IMR-90 (cell line): ENCODE results near the gene MAGI1. TPM values are rescaled to one million over a fixed set of nuclear protein-coding genes. Genes with fewer than 3 reads are reported as not detected.

ENCODE experiments used
- ATAC-seq: fragments of 200-7000 bp; cut with Tn5 transposase; 2 replicates; pipeline ENCODE4 v1.9.1; 2020; ENCODE audit warnings: low read depth, mild to moderate bottlenecking, moderate library complexity
- BruUV-seq: library from RNA; stranded (reverse); fragments of 400-500 nt; replicated peaks from 2 replicates; lab custom pipeline; 2021; lab: Mats Ljungman, UMichigan
- CTCF ChIA-PET: fragments of 300-600 bp; formaldehyde crosslinking; extraction: SDS; loops from one replicate; lab custom pipeline; 2021; ENCODE audit warnings: antibody characterized with exemption; lab: Yijun Ruan, JAX
- POLR2A ChIA-PET: fragments of 300-600 bp; sonication (Branson Sonifier 250); formaldehyde crosslinking; loops from one replicate; lab custom pipeline; 2022; ENCODE audit warnings: antibody characterized with exemption; ENCODE audit not compliant: unreplicated experiment; lab: Charles Lee
- DNase-seq: peaks from one replicate; pipeline ENCODE4 v3.0.0; 2013
- H2AFZ ChIP-seq: replicated peaks from 2 replicates; pipeline ENCODE3; 2013; ENCODE audit warnings: low read length, mild to moderate bottlenecking; ENCODE audit not compliant: poor library complexity
- H2AK5ac ChIP-seq: 2 replicates; pipeline ENCODE4 v1.6.1; 2013; ENCODE audit warnings: low read depth, low read length, inconsistent platforms
- H2AK9ac ChIP-seq: replicated peaks from 2 replicates; pipeline ENCODE3; 2013; ENCODE audit warnings: mild to moderate bottlenecking, low read depth, low read length, moderate library complexity; ENCODE audit not compliant: poor library complexity
- H2BK120ac ChIP-seq: 2 replicates; pipeline ENCODE4 v1.6.1; 2013; ENCODE audit warnings: low read depth, low read length, inconsistent platforms
- H2BK15ac ChIP-seq: 3 replicates; pipeline ENCODE4 v1.6.1; 2013; ENCODE audit warnings: low read depth, low read length, inconsistent platforms
- H2BK20ac ChIP-seq: 2 replicates; pipeline ENCODE4 v1.6.1; 2013; ENCODE audit warnings: low read depth, mild to moderate bottlenecking, inconsistent platforms, low read length, moderate library complexity
- H2BK5ac ChIP-seq: 2 replicates; pipeline ENCODE4 v1.6.1; 2013; ENCODE audit warnings: mild to moderate bottlenecking, low read depth, low read length, inconsistent platforms; ENCODE audit not compliant: poor library complexity, severe bottlenecking
- H3K14ac ChIP-seq: replicated peaks from 2 replicates; pipeline ENCODE4 v1.6.1; 2013; ENCODE audit warnings: low read depth, low read length, inconsistent platforms
- H3K18ac ChIP-seq: 2 replicates; pipeline ENCODE4 v1.6.1; 2013; ENCODE audit warnings: low read depth, low read length, control low read depth
- H3K23ac ChIP-seq: 2 replicates; pipeline ENCODE4 v1.6.1; 2013; ENCODE audit warnings: low read depth, low read length, inconsistent platforms
- H3K27ac ChIP-seq: 2 replicates; pipeline ENCODE4 v1.5.1; 2013; ENCODE audit warnings: mild to moderate bottlenecking, control low read depth, low read length; ENCODE audit not compliant: insufficient read depth
- H3K27me3 ChIP-seq: 2 replicates; pipeline ENCODE4 v1.6.1; 2013; ENCODE audit warnings: low read length; ENCODE audit not compliant: control insufficient read depth, insufficient read depth
- H3K36me3 ChIP-seq: 2 replicates; pipeline ENCODE4 v1.6.1; 2013; ENCODE audit warnings: low read length, mixed read lengths; ENCODE audit not compliant: control insufficient read depth, insufficient read depth
- H3K4ac ChIP-seq: 2 replicates; pipeline ENCODE4 v1.6.1; 2013; ENCODE audit warnings: low read depth, low read length, inconsistent platforms
- H3K4me1 ChIP-seq: 2 replicates; pipeline ENCODE4 v1.6.1; 2013; ENCODE audit warnings: low read length, mixed read lengths; ENCODE audit not compliant: control insufficient read depth, insufficient read depth
- H3K4me2 ChIP-seq: 2 replicates; pipeline ENCODE4 v1.6.1; 2013; ENCODE audit warnings: low read depth, mild to moderate bottlenecking, control low read depth, low read length, moderate library complexity
- H3K4me3 ChIP-seq: 2 replicates; pipeline ENCODE4 v1.5.1; 2013; ENCODE audit warnings: low read depth, mild to moderate bottlenecking, control low read depth, low read length, moderate library complexity; ENCODE audit not compliant: insufficient read depth
- H3K56ac ChIP-seq: 2 replicates; pipeline ENCODE4 v1.6.1; 2013; ENCODE audit warnings: low read length, inconsistent platforms; ENCODE audit not compliant: insufficient read depth; ENCODE audit errors: extremely low read depth
- H3K79me1 ChIP-seq, 2 experiments: 2 replicates each; pipeline ENCODE4 v1.6.1; 2013; ENCODE audit warnings: low read length in 2 of 2, inconsistent platforms in 1 of 2, low read depth in 1 of 2
- H3K9ac ChIP-seq: 2 replicates; pipeline ENCODE4 v1.6.1; 2013; ENCODE audit warnings: low read depth, low read length, control low read depth
- H3K9me1 ChIP-seq: 2 replicates; pipeline ENCODE4 v1.6.1; 2013; ENCODE audit warnings: low read length, inconsistent platforms; ENCODE audit not compliant: insufficient read depth
- H3K9me3 ChIP-seq: 2 replicates; pipeline ENCODE4 v1.6.1; 2013; ENCODE audit warnings: low read length; ENCODE audit not compliant: control insufficient read depth, insufficient read depth
- H4K20me1 ChIP-seq: 2 replicates; pipeline ENCODE4 v1.6.1; 2013; ENCODE audit warnings: low read length, inconsistent platforms; ENCODE audit not compliant: insufficient read depth
- H4K5ac ChIP-seq: 2 replicates; pipeline ENCODE4 v1.6.1; 2013; ENCODE audit warnings: mild to moderate bottlenecking, low read depth, low read length, control low read depth
- H4K8ac ChIP-seq, 2 experiments: 2 replicates each; pipeline ENCODE4 v1.6.1; 2013; ENCODE audit warnings: low read depth in 2 of 2, low read length in 2 of 2, control low read depth in 1 of 2, inconsistent platforms in 1 of 2
- H4K91ac ChIP-seq: 2 replicates; pipeline ENCODE4 v1.6.1; 2013; ENCODE audit warnings: low read depth, low read length, inconsistent platforms; ENCODE audit not compliant: insufficient read depth
- ELK1 ChIP-seq: fragments of 150-350 bp; IDR thresholded peaks from 2 replicates; pipeline ENCODE4 v1.6.1; 2016; ENCODE audit warnings: low read depth, mild to moderate bottlenecking, low read length, moderate library complexity, borderline replicate concordance
- MAFK ChIP-seq: IDR thresholded peaks from 2 replicates; pipeline ENCODE4 v1.6.1; 2012; ENCODE audit warnings: low read depth, low read length, improper control_type of control experiment
- MAZ ChIP-seq: IDR thresholded peaks from 2 replicates; pipeline ENCODE4 v1.6.1; 2012; ENCODE audit warnings: low read depth, mild to moderate bottlenecking, low read length, improper control_type of control experiment, moderate library complexity, borderline replicate concordance
- MXI1 ChIP-seq: IDR thresholded peaks from 2 replicates; pipeline ENCODE4 v1.6.1; 2012; ENCODE audit warnings: low read depth, mild to moderate bottlenecking, low read length, moderate library complexity, borderline replicate concordance
- RAD21 ChIP-seq: IDR thresholded peaks from 2 replicates; pipeline ENCODE4 v1.6.1; 2012; ENCODE audit warnings: low read length, improper control_type of control experiment
- RCOR1 ChIP-seq: IDR thresholded peaks from 2 replicates; pipeline ENCODE4 v1.6.1; 2012; ENCODE audit warnings: mild to moderate bottlenecking, low read length, improper control_type of control experiment; ENCODE audit not compliant: insufficient replicate concordance
- RFX5 ChIP-seq: IDR thresholded peaks from 2 replicates; pipeline ENCODE4 v1.8.0; 2012; ENCODE audit warnings: low read depth, mild to moderate bottlenecking, low read length, moderate library complexity
- SMC3 ChIP-seq: fragments of 150-350 bp; IDR thresholded peaks from 2 replicates; pipeline ENCODE4 v1.6.1; 2016; ENCODE audit warnings: low read depth, mild to moderate bottlenecking, antibody characterized with exemption, low read length, moderate library complexity
- WGBS, 2 experiments: methylation state at CpG; one replicate each; pipeline versions ENCODE4 v1.1.5 to v1.1.7; 2013; ENCODE audit warnings: missing lambda C conversion rate in 2 of 2; ENCODE audit not compliant: insufficient read length in 1 of 2; ENCODE audit errors: extremely low coverage in 2 of 2; 5-methylcytosine and 5-hydroxymethylcytosine counted together
- dilution Hi-C: fragments of 300-500 bp; cut with HindIII; formaldehyde crosslinking; loops from one replicate; pipeline ENCODE4 v1.14.3; 2018; ENCODE audit warnings: low sequenced_read_pairs; ENCODE audit not compliant: unreplicated experiment
- in situ Hi-C: fragments of 300-500 bp; cut with MboI; formaldehyde crosslinking; loops from 3 replicates; pipeline ENCODE4 v1.14.3; 2019; ENCODE audit warnings: low sequenced_read_pairs, inconsistent platforms, mixed read lengths
- intact Hi-C: fragments of 100-400 bp; cut with micrococcal nuclease; formaldehyde crosslinking; loops from 2 replicates; pipeline ENCODE4 v1.10.0; 2022
- polyA plus RNA-seq, 3 experiments: library from polyadenylated mRNA; depleted of rRNA; stranded (reverse); fragments of >200 nt; gene quantifications; 2 replicates each; pipeline ENCODE4 v1.2.3, GENCODE V29; 2012; ENCODE audit warnings: low replicate concordance in 1 of 3
- total RNA-seq: library from RNA; depleted of rRNA; stranded (reverse); fragments of >200 nt; gene quantifications from 2 replicates; pipeline ENCODE4 v1.2.3, GENCODE V29; 2012

The MAGI1 gene
- total and polyA plus RNA-seq, 2 of the 4 experiments (the other 2 are of a cell fraction): 14.5 to 24.2 TPM

DNA sequence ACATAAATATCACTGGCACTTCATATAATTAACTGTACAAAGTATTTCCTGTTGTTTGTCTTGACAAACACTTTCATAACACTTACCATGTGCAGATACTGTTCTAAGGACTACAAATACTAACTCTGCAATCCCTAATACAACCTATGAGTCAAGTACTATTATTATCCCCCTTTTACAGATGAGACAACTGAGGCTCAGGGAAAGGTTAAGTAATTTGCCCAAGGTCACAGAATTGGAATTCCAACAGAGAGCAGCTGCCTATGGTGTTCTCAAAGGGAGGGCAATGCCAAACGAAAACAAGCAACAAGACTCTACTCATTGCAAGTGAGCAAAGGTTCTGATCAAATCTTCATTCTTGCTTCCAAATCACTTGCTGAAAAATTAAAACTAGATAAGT is 85.9 kb downstream of the MAGI1 start:
- intact Hi-C loops: loop anchor here (10.0 kb wide), 2 partner anchors 168 to 182 kb away; no protein-coding TSS in a partner anchor
- Histone ChIP-seq H3K18ac (no peak overlapping the region), H3K56ac (no peak overlapping the region), H2AK5ac (peak overlapping the region; percentile 81; the same call in 1 of the 2 replicates), H3K36me3 (no peaks in the 10 kb centered on the region), H3K4me3 (no peak overlapping the region), H3K14ac (peak overlapping the region; percentile 73), H3K4me1 (peaks cover 20% of the 10 kb centered on the region), H3K9ac (no peak overlapping the region), H4K8ac (no peak overlapping the region), H3K4ac (peak overlapping the region; percentile 75; the same call in 1 of the 2 replicates), H3K9me3 (no peaks in the 10 kb centered on the region), H3K79me1 (peaks cover 33 to 79% of the 10 kb centered on the region in 2 experiments; a peak in 3 of 4 replicates), H2BK120ac (peak overlapping the region; percentile 76; the same call in 1 of the 2 replicates), H4K91ac (no peak overlapping the region), H2BK20ac (peak overlapping the region; percentile 75; the same call in 1 of the 2 replicates), H2AFZ (no peak overlapping the region), H2AK9ac (no peak overlapping the region), H3K27me3 (no peaks in the 10 kb centered on the region), H3K4me2 (no peak overlapping the region), H3K27ac (no peak overlapping the region), H4K5ac (no peak overlapping the region), H2BK15ac (peak overlapping the region; percentile 90; the same call in 2 of the 3 replicates), H3K23ac (0 out of 2 replicates have a peak overlapping the region, but pooled peaks have one; percentile 28), H3K9me1 (peaks cover 16% of the 10 kb centered on the region), H4K20me1 (no peaks in the 10 kb centered on the region), H2BK5ac (no peak overlapping the region)
- DNase-seq: no peak
- in situ Hi-C loops: no loop called here
- no TSS peak for BruUV-seq
- POLR2A ChIA-PET: no interaction called here
- dilution Hi-C loops: no loop called here
- TF ChIP-seq MAZ (no peak), MXI1 (no peak), ELK1 (no peak), RCOR1 (no peak), RAD21 (no peak), SMC3 (no peak), MAFK (no peak), RFX5 (no peak)
- no peak for ATAC-seq
- WGBS, 2 experiments: no CpG with 5 or more reads among the region's 1 CpG
- CTCF ChIA-PET: interaction anchor here (0.6 kb wide), 1 partner anchor 93 kb away, joined by 5 read pairs; no protein-coding TSS in a partner anchor
